NAMALWA (cell line): ENCODE data around the gene EREG.

Source experiments
- DNase-seq: peaks from one replicate; pipeline ENCODE4 v3.0.0-alpha.2; 2015; ENCODE audit warnings: low spot score

Gene EREG

GRCh38 chr4:74428276-74428675 lies 63.3 kb downstream of the EREG start:
- no peak for DNase-seq

- no peak for DNase-seq
These were observed 66.3 kb downstream of the EREG start for GRCh38 chr4:74431113-74431826.

- DNase-seq = no peak
These were observed 68.1 kb downstream of the EREG start for GRCh38 chr4:74433043-74433442.

- peak; percentile 47 for DNase-seq
These were observed 68.7 kb downstream of the EREG start for GRCh38 chr4:74433541-74434172.

- DNase-seq = no peak
These were observed 70.4 kb downstream of the EREG start for GRCh38 chr4:74435296-74435695.

- DNase-seq = no peak
These were observed 72.9 kb downstream of the EREG start for GRCh38 chr4:74437866-74438265.
